Amniotic stem cell (primary cell): Measurements from ENCODE around the gene TIMM50.
A peak's percentile ranks its signal among the peaks of the same experiment; 100 is the strongest.

Experiments used
- DNase-seq: peaks from one replicate; lab custom pipeline; 2025; lab: John Stamatoyannopoulos, UW

TIMM50 gene

GRCh38 chr19:39500543-39500942, 19.9 kb downstream of the TIMM50 start:
- DNase-seq = no peak

GRCh38 chr19:39501340-39501739, 20.7 kb downstream of the TIMM50 start:
- no peak for DNase-seq

GRCh38 chr19:39502640-39503417, 22.2 kb downstream of the TIMM50 start:
- no peak for DNase-seq

- no peak for DNase-seq
These were observed 25.9 kb downstream of the TIMM50 start for GRCh38 chr19:39506598-39506943.

- no peak for DNase-seq
These were observed 26.5 kb downstream of the TIMM50 start for GRCh38 chr19:39506944-39507714.

- no peak for DNase-seq
These were observed 27.2 kb downstream of the TIMM50 start for GRCh38 chr19:39507715-39508364.

- no peak for DNase-seq
These were observed 28.0 kb downstream of the TIMM50 start for GRCh38 chr19:39508629-39509028.

- DNase-seq = no peak
These were observed 28.6 kb downstream of the TIMM50 start for GRCh38 chr19:39509233-39509632.

- no peak for DNase-seq
These were observed 32.4 kb downstream of the TIMM50 start for GRCh38 chr19:39512988-39513387.

- no peak for DNase-seq
These were observed 34.4 kb downstream of the TIMM50 start, which contains the start of gene SELENOV for GRCh38 chr19:39514840-39515550. Gene SELENOV, plus strand, starts transcription at chr19:39515139. Its CDS starts 74 bp downstream, at chr19:39515213.

GRCh38 chr19:39515551-39516191, 35.0 kb downstream of the TIMM50 start:
- no peak for DNase-seq

- no peak for DNase-seq
These were observed 35.6 kb downstream of the TIMM50 start for GRCh38 chr19:39516270-39516669.

- DNase-seq = no peak
These were observed 36.8 kb downstream of the TIMM50 start for GRCh38 chr19:39517432-39517831.

GRCh38 chr19:39518458-39518857, 37.8 kb downstream of the TIMM50 start:
- DNase-seq = no peak

- no peak for DNase-seq
These were observed 38.3 kb downstream of the TIMM50 start for GRCh38 chr19:39518975-39519374.

GRCh38 chr19:39520541-39521484, 40.2 kb downstream of the TIMM50 start:
- DNase-seq = no peak

- DNase-seq = no peak
These were observed 43.9 kb downstream of the TIMM50 start for GRCh38 chr19:39524495-39524894.

GRCh38 chr19:39525205-39525604, 44.6 kb downstream of the TIMM50 start:
- DNase-seq = no peak

- no peak for DNase-seq
These were observed 51.2 kb downstream of the TIMM50 start for GRCh38 chr19:39531834-39532232.

GRCh38 chr19:39532233-39533002, 51.8 kb downstream of the TIMM50 start, which contains the start of gene EID2B:
Gene EID2B, minus strand, starts transcription at chr19:39532852. Its CDS starts 50 bp downstream, at chr19:39532802.
- peak; percentile 86 for DNase-seq
